ENCODE measurements around the gene KICS2. TPM values are rescaled to one million over a fixed set of nuclear protein-coding genes. Genes with fewer than 3 reads are reported as not detected.

KICS2 gene
- total RNA-seq, 1 donor from 2014 or later: 6.0 TPM

- TF ChIP-seq, protein P1, sequence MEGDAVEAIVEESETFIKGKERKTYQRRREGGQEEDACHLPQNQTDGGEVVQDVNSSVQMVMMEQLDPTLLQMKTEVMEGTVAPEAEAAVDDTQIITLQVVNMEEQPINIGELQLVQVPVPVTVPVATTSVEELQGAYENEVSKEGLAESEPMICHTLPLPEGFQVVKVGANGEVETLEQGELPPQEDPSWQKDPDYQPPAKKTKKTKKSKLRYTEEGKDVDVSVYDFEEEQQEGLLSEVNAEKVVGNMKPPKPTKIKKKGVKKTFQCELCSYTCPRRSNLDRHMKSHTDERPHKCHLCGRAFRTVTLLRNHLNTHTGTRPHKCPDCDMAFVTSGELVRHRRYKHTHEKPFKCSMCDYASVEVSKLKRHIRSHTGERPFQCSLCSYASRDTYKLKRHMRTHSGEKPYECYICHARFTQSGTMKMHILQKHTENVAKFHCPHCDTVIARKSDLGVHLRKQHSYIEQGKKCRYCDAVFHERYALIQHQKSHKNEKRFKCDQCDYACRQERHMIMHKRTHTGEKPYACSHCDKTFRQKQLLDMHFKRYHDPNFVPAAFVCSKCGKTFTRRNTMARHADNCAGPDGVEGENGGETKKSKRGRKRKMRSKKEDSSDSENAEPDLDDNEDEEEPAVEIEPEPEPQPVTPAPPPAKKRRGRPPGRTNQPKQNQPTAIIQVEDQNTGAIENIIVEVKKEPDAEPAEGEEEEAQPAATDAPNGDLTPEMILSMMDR (conservative IDR thresholded peaks at IDR 0.05): no peak
- no peaks in the 10 kb centered on the region for H3K9me3 Mint-ChIP-seq
These were observed 5.9 kb downstream of the KICS2 start for GRCh38 chr12:64216239-64216638.

GRCh38 chr12:64212119-64212746, 9.9 kb downstream of the KICS2 start:
- Mint-ChIP-seq H3K4me3 (no peak overlapping the region), H3K27me3 (no peaks in the 10 kb centered on the region), H3K27ac (no peak overlapping the region), H3K4me1 (ENCODE audit: unreplicated experiment) (no peaks in the 10 kb centered on the region), H3K9me3 (no peaks in the 10 kb centered on the region), H3K36me3 (peaks cover 16% of the 10 kb centered on the region)
- DNase-seq (ENCODE audit: extremely low spot score, unreplicated experiment): no peak
- TF ChIP-seq, protein P1 (conservative IDR thresholded peaks at IDR 0.05): no peak

More at GRCh38 chr12:64216239-64216638, 5.9 kb downstream of the KICS2 start:
- Mint-ChIP-seq H3K4me1 (ENCODE audit: unreplicated experiment) (peaks cover 12% of the 10 kb centered on the region), H3K36me3 (peaks cover 16% of the 10 kb centered on the region), H3K4me3 (no peak overlapping the region), H3K27ac (no peak overlapping the region), H3K27me3 (no peaks in the 10 kb centered on the region)
- no peak for DNase-seq (ENCODE audit: extremely low spot score, unreplicated experiment)

- Mint-ChIP-seq H3K27ac (no peak overlapping the region), H3K9me3 (no peaks in the 10 kb centered on the region), H3K4me3 (no peak overlapping the region), H3K27me3 (no peaks in the 10 kb centered on the region), H3K36me3 (peaks cover 16% of the 10 kb centered on the region), H3K4me1 (ENCODE audit: unreplicated experiment) (no peaks in the 10 kb centered on the region)
- TF ChIP-seq, protein P1 (conservative IDR thresholded peaks at IDR 0.05): no peak
- no peak for DNase-seq (ENCODE audit: extremely low spot score, unreplicated experiment)
These were observed 14.6 kb downstream of the KICS2 start for GRCh38 chr12:64207453-64207852.

DNA sequence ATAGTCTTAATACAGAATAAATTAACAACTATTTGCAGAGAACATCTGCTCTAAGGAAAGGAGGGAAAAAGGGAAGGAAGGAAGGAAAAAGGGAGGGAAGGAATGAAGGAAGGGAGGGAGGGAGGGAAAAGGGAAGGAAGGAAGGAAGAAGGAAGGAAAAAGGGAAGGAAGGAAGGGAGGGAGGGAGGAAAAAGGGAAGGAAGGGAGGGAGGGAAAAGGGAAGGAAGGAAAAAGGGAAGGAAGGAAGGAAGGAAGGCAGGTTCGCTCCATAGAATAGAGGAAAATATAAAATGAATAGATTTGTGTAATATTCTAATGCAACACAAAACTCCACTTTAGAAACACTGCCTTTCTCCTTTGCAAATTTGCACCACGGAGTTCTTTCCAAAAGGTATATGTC, 16.6 kb downstream of the KICS2 start:
- DNase-seq (ENCODE audit: extremely low spot score, unreplicated experiment): no peak
- TF ChIP-seq, protein P1 (conservative IDR thresholded peaks at IDR 0.05): no peak
- H3K27ac Mint-ChIP-seq: no peak overlapping the region
- no peaks in the 10 kb centered on the region for H3K27me3 Mint-ChIP-seq
- H3K36me3 Mint-ChIP-seq: peaks cover 8% of the 10 kb centered on the region
- no peak overlapping the region for H3K4me3 Mint-ChIP-seq
- H3K4me1 Mint-ChIP-seq (ENCODE audit: unreplicated experiment): no peaks in the 10 kb centered on the region
- no peaks in the 10 kb centered on the region for H3K9me3 Mint-ChIP-seq

- H3K4me3 Mint-ChIP-seq: no peak overlapping the region
- H3K27ac Mint-ChIP-seq: no peak overlapping the region
- no peaks in the 10 kb centered on the region for H3K27me3 Mint-ChIP-seq
- no peak for DNase-seq (ENCODE audit: extremely low spot score, unreplicated experiment)
- H3K36me3 Mint-ChIP-seq: peaks cover 8% of the 10 kb centered on the region
- H3K9me3 Mint-ChIP-seq: no peaks in the 10 kb centered on the region
- H3K4me1 Mint-ChIP-seq (ENCODE audit: unreplicated experiment): no peaks in the 10 kb centered on the region
- TF ChIP-seq, protein P1 (conservative IDR thresholded peaks at IDR 0.05): no peak
These were observed 18.3 kb downstream of the KICS2 start for GRCh38 chr12:64203775-64204174.

Measured in type B pancreatic cell (in vitro differentiated cells).